GM21825 (cell line): ENCODE measurements around the gene ARHGAP42.

Source experiments
- ATAC-seq: cut with Tn5 transposase; IDR thresholded peaks from one replicate; pipeline ENCODE4 v1.9.1; 2021; ENCODE audit warnings: mild to moderate bottlenecking, moderate library complexity; ENCODE audit not compliant: unreplicated experiment

Gene ARHGAP42

DNA sequence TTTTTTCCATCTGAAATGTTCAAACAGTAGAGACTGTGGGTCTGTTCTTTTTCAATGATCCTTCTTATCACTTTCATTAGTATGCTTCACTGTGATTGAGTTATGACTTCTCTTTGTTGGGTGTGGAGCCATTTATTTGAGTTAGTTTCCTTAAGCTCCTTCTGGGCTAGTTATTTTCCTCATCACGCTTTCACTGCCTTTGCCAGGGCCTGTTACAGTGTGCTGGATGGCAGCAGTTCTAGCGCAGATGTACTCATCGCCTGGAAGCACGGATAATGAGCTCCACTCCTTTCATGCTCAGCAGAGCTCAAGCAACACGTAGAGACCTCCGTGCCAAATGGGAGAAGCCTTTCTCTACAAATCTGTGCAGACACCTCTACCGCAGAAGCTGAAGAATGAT lies 7.0 kb upstream of the ARHGAP42 start:
- no peak for ATAC-seq

- peak; percentile 99 for ATAC-seq
These were observed 6.0 kb upstream of the ARHGAP42 start for GRCh38 chr11:100681064-100681502.

DNA sequence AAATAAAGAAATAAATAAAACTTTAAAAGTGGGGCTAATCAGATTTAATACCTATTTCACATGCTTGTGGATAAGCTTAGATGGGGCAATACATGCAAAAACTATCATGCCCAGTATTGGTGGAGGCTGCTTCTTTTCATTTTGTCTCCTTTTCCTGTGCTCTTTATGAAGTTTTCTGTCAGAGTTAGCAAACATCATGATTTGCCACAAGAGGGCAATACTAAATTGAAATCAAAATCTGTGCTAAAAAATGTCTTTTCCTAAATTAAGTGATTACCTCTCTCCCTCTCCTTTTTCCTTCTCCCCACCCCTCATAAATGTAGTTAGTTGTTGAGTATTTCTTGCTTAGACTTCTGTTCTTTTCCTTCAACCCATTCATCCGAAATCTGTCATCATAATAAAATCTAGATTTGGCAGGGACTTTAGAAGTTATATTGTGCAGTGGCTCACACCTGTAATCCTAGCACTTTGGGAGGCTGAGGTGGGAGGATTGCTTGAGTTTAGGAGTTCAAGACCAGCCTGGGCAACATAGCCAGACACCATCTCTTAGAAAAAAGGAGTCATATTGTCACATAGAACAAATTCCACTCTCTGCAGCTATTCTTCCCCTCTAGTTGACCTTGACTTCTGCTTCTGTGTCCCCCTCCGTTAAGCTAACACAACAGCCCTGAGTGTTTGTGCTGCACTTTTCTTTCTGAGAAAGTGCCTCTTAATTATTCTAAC lies 4.7 kb upstream of the ARHGAP42 start:
- no peak for ATAC-seq

GRCh38 chr11:100683126-100683525 lies 4.0 kb upstream of the ARHGAP42 start:
- no peak for ATAC-seq

DNA sequence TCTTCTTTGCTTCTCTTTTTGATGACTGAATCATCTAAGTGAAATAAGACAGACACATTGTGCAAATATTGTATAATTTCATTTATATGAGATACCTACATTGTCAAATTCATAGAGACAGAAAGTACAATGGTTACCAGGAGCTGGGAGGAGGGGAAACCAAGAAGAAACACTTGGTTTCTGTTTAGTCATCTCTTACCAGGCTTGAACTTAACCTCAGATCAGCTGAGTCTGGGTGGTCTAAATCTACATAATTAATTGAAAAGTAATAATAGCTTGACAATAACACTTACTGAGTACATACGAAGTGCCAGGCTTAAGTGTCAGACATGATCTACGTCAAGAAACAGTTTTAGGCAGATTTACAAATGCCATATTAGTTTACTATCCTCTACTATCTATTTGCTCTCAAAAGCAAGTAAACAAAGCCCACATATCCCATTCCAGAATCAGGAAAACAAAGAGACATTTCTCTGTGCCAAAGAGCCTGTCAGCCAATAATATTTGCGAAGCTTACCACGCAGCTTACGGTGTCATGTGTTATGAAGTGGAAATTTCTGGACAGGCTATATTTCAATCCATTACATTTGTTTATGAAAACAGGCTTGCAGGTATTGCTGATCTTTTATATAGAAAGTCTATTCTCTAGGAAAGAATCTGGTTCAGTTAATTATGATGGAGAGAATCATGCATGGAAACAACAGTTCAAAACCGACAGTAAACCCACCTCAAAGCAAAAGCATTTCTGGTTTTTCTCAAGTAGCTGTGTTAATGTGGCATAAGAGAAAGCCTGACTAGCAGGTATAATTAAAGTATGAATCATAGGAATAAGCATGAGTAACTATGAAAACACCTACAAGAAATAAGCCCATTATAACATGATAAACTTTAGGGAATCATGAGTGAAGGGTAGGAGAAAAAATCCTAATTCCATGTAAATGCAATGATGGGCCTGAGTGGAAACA lies 2.7 kb upstream of the ARHGAP42 start:
- peak; percentile 28 for ATAC-seq

GRCh38 chr11:100686476-100687053 lies 523 bp upstream of the ARHGAP42 start:
- ATAC-seq = no peak

GRCh38 chr11:100687630-100688395 lies 725 bp downstream of the ARHGAP42 start:
- peak; percentile 61 for ATAC-seq

DNA sequence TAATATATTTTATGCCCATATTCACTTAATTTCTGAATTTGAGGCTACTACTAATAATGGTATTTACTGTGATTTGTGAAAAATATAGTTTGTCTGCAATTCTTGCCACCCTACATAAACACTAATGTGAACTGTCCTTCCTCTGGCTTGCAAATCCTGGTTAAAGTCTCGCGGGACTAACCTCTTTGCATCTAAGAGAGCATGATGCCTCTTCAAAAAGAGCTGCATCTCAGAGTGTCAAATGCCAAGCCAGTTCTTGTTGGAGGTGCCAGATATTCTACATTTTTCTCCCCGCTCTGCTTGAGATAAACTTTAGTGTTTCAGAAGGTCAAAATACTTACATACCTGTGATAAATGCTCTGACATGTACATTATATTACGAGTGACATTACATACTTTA lies 2.1 kb downstream of the ARHGAP42 start:
- ATAC-seq = no peak

DNA sequence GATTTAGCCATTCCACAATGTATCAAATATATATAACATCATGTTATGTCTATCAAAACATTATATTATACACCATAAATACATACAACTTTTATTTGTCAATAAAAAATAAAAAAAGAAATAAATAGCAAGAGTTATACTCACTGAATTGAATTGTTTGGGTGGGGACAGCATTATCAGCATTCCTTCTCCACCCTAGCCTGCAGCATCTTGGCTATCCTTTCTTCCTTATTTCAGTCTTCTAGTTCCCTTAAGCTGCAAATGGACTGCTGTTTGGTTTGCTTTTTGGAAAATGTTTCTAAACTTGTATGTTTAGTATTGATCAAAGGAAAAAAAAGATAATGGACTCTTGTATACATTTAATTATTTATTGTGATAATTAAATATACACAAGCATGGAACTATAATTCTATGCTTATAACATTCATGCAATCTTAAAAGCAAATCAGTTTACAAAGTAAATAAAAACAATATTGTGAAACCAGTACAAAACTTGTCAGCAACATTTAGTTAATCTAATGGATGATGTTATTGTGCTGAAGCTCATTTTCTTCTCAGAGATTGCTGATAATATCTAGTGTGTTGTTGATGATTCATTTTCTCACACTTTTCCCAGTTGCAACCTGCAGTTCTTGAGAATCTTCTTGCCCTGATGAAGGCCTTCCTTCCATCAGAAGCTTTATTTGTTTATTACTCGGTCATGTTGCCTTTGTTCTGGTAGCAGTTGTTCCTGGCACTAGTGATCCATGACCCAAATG lies 5.0 kb downstream of the ARHGAP42 start:
- ATAC-seq = no peak

DNA sequence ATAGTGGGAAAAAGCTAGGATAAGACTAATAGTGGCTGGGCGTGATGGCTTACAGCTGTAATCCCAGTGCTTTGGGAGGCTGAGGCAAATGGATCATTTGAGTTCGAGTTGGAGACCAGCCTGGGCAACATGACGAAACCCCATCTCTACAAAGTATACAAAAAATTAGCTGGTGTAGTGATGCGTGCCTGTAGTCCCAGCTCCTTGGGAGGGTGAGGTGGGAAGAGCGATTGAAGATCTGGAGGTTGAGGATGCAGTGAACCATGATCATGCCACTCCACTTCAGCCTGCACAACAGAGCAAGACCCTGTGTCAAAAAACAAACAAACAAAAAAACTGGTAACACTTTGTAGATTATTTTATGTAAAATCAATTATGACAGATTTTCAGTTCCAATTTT lies 8.8 kb downstream of the ARHGAP42 start:
- ATAC-seq = no peak

DNA sequence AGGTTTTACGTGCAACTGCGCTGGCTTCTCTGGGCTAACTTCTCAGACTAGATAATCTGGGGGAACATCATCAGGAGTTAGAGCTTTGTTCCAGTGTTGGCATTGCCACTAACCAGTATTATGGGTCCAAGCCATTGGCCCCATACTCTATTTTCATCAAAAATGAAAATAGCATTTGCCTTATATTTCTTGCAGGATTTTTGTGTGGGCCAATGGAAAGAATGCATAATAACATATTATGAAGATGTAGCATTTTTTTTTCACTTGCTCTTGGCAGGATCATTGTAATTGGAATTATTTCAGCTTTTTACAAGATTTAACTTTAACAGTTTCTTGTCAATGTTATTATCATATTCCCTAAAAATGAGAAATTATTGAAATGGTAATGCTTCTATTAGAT lies 16.1 kb downstream of the ARHGAP42 start:
- no peak for ATAC-seq

DNA sequence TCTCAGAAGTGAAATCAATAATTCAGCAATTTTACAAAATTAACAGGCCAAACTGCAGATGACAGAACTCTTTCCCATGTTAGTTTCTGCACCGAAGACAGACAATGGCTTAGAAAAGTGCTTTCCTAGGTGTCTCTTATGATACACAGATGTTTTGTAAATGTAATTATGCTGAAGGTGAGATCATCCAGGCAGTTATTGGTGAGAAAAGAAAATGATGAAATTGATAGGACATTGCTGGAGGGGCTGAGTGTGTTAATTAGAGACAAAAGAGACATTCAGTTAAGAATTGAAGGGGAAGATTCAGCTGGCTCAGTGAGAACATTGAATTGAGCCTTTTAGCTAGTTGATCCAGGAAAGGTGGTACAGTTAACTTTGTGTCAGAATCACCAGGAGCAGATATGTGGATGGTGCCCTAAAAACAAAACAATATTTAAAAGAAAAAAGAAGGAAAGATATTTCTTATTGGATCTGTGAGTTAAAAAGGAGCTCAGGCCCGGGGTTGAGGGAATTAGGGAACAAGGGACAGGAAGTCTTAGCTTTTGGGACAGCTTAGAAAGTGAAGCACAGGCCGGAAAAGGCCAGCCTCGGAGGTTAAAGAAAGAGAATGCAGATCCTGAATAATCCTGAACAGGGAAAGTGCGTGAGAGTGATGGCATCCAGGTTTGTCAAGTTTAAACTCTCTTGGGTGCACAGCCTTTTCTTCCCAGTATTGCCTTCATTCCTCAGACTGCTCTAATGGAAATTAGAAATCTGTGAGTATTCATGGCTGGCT lies 16.9 kb downstream of the ARHGAP42 start:
- no peak for ATAC-seq

DNA sequence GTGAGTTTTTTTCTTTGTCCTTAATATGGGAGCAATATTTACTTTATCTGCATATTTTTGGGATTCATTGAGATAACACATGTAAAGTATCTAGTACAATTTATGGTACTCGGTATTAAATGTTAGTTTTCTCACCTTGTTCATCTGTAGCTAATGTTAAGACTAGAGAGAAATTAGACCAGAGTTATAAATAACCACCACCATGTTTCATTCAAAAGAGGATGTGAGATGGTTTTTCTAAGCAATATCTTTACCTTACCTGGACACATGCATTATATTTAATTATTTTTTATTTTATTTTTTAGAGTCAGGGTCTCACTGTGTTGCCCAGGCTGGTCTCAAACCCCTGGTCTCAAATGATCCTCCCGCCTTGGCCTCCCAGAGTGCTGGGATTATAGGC lies 18.4 kb downstream of the ARHGAP42 start:
- ATAC-seq = no peak

- peak; percentile 60 for ATAC-seq
These were observed 19.1 kb downstream of the ARHGAP42 start for GRCh38 chr11:100706179-100706578.

DNA sequence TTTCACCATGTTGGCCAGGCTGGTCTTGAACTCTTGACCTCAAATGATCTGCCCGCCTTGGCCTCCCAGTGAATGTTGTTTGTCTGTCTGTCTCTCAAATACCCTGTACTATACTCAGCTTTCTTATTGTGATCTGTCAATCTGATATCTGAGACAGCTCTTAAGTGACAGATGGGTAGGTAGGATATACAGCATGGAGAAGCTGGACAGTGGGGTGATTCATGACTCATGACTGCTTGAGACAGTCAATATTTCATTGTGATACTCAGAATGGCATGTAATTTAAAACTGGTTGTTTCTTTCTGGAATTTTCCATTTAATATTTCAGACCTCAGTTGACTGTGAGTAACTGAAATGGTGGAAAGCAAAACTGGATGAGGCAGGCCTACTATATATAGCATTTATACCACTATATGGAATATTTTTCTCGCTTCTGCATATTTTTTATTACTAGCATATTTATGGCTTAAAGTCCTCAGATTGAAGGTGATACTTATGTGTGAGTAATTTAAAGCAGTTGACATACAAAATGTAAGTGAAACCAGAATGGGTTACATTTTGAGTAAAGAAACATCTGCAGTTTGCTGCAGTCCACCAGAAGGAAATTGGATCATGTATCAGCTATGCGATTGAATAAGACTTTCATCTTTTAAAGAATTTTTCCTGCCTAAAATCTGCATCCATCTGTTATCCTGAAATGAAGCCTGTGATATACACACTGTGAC lies 22.3 kb downstream of the ARHGAP42 start:
- ATAC-seq = peak; percentile 71

GRCh38 chr11:100711984-100712383 lies 24.9 kb downstream of the ARHGAP42 start:
- no peak for ATAC-seq

GRCh38 chr11:100712583-100712982 lies 25.5 kb downstream of the ARHGAP42 start:
- no peak for ATAC-seq

DNA sequence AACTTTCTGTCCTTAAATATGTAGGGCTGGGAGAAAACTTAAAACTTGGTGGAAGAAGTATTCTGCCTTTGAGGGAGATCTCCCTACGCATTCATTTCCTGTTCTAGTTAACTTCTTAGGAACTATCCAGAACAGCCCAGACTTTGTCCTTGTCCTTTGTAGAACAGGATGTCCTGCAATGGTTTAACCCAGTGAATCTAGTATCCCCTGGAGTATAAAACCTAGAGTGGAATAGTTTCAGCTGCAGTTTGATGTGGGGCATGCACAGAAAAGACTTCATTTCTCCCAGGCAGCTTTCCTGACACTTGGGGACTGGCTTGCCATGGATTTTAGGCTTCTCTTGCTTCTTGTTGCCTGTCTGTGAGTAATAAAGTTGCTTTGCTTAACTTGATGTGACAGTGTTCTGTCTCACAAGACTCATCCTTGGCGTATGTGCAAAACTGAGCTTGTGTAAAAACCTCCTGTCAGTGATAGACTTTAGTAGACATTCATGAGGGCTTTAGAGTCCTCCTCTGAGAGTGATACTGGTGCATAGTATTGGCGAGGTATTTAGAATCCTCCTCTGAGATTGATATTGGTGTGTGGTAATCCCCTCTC lies 28.2 kb downstream of the ARHGAP42 start:
- no peak for ATAC-seq
